Panc1 (cell line): ENCODE measurements around the gene LRRC3B.

Experiments used
- CTCF ChIP-seq: fragments of 450-650 bp; IDR thresholded peaks from 2 replicates; pipeline ENCODE4 v1.5.1; 2017; ENCODE audit warnings: mild to moderate bottlenecking
- REST ChIP-seq, 2 experiments: IDR thresholded peaks; 2 replicates each; pipeline ENCODE4 v1.6.1; 2011 to 2012; ENCODE audit warnings: low read depth in 2 of 2, control low read depth in 1 of 2, low read length in 1 of 2, mild to moderate bottlenecking in 1 of 2, moderate library complexity in 1 of 2; ENCODE audit not compliant: insufficient read depth in 1 of 2

- TF ChIP-seq CTCF, result no peak
- TF ChIP-seq REST (IDR thresholded peaks at IDR 0.05; ENCODE audit: insufficient read depth in 1 of 2, low read depth in 2 of 2, low read length in 1 of 2), result no peak
These were observed 509 bp upstream of the LRRC3B start for GRCh38 chr3:26621906-26622620.
